Subcutaneous abdominal adipose tissue (tissue), 5 donors: ENCODE results near the gene TCF7L2.
A peak's percentile ranks its signal among the peaks of the same experiment; 100 is the strongest.

Experiments used
- H3K27ac ChIP-seq: one replicate; pipeline ENCODE4 v1.7.0; 2013; ENCODE audit warnings: low read depth, mild to moderate bottlenecking, inconsistent platforms, low read length, moderate library complexity
- H3K27me3 ChIP-seq, 5 donors: one replicate each; pipeline ENCODE4 v1.7.0; 2013; ENCODE audit warnings: low read length in 5 of 5, inconsistent platforms in 1 of 5; ENCODE audit not compliant: control insufficient read depth in 5 of 5, insufficient read depth in 4 of 5
- H3K36me3 ChIP-seq, 5 donors: one replicate each; pipeline ENCODE4 v1.7.0; 2013; ENCODE audit warnings: low read length in 5 of 5; ENCODE audit not compliant: control insufficient read depth in 5 of 5, insufficient read depth in 5 of 5
- H3K4me1 ChIP-seq, 5 donors: one replicate each; pipeline ENCODE4 v1.7.0; 2013; ENCODE audit warnings: low read length in 5 of 5, mild to moderate bottlenecking in 3 of 5, moderate library complexity in 1 of 5; ENCODE audit not compliant: control insufficient read depth in 5 of 5, insufficient read depth in 5 of 5
- H3K4me3 ChIP-seq, 5 donors: one replicate each; pipeline ENCODE4 v1.7.0; 2013; ENCODE audit warnings: low read length in 5 of 5, low read depth in 1 of 5
- H3K9ac ChIP-seq, 5 donors: one replicate each; pipeline ENCODE4 v1.7.0; 2013; ENCODE audit warnings: low read length in 5 of 5, mild to moderate bottlenecking in 4 of 5, moderate library complexity in 3 of 5
- H3K9me3 ChIP-seq, 5 donors: one replicate each; pipeline ENCODE4 v1.7.0; 2013; ENCODE audit warnings: low read length in 5 of 5; ENCODE audit not compliant: control insufficient read depth in 5 of 5
- donor health status: healthy.
- donor health status: healthy.
- donor health status: healthy.
- donor health status: healthy.
- donor health status: healthy.

TCF7L2 gene

GRCh38 chr10:113080925-113081229, 130.8 kb downstream of the TCF7L2 start:
- Histone ChIP-seq H3K4me1 (peaks cover 0 to 18% (median 17%) of the 10 kb centered on the region in 5 donors), H3K9me3 (no peaks in the 10 kb centered on the region), H3K27me3 (no peaks in the 10 kb centered on the region), H3K4me3 (no peak overlapping the region), H3K9ac (no peak overlapping the region), H3K36me3 (peaks cover 0 to 15% (median 3%) of the 10 kb centered on the region in 5 donors), H3K27ac (peak overlapping the region; percentile 8)

DNA sequence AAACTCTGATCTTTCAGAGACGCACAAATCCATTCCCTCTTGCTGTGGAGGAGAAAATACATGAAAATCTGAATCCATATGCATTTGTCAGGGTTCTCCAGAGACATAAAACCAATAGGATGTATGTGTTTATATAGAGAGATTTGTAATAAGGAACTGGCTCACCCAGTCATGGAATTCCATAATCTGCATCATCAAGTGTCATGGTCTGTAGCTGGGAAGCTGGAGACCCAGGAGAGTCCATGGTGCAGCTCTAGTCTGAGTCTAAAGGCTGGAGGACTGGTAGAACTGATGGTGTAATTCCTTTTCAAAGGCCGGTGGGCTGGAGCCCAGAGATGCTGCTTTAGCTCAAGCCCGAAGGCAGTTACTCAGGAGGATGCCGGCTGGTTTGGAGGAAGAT, 134.0 kb downstream of the TCF7L2 start:
- Histone ChIP-seq H3K4me3 (no peak overlapping the region), H3K4me1 (peaks cover 7 to 31% (median 29%) of the 10 kb centered on the region in 5 donors), H3K9ac (no peak overlapping the region), H3K36me3 (peaks cover 0 to 12% (median 2%) of the 10 kb centered on the region in 5 donors), H3K9me3 (no peaks in the 10 kb centered on the region), H3K27ac (peak overlapping the region; percentile 84), H3K27me3 (no peaks in the 10 kb centered on the region)

DNA sequence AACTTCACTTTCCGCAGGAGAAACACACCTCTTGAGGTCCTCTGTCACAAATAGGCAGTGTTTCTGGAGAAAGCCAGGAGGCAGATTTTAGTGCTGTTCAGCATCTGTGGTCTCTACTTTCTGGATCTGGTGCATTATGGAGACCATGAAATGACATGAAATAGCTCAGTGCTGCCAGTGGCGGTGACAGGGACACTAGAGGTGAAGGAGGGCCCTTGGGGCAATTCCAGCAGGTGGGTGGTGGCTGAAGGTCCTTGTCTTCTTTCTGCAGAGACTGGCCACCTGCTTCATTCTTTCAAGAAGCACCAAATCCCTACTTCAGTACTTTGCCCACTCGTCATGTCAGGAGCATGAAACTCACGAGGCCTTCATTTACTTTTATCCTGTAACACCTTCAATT, 135.7 kb downstream of the TCF7L2 start:
- no peak overlapping the region for H3K9ac ChIP-seq
- peaks cover 0 to 16% (median 3%) of the 10 kb centered on the region in 5 donors for H3K36me3 ChIP-seq
- peaks cover 9 to 29% (median 24%) of the 10 kb centered on the region in 5 donors for H3K4me1 ChIP-seq
- no peaks in the 10 kb centered on the region for H3K27me3 ChIP-seq
- H3K9me3 ChIP-seq: no peaks in the 10 kb centered on the region
- H3K27ac ChIP-seq: peak overlapping the region; percentile 84
- no peak overlapping the region for H3K4me3 ChIP-seq

DNA sequence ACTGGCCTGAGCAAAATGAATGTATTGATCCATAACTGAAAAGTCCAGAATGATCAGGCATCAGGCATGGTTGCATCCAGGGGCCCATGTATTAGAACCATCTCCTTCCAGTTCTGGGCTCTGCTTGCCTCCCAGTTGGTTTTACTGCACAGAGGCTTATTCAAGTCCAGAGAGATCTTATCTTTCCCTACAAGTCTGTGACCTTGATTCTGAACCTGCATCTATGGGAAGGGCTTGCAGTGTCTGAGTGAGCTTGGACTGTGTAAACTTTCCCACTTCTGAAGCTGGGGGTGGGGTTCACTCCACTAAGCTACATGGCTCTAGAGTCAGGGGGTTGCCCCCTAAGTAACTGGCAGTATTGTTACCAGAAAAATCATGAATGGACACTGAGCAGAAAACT, 136.2 kb downstream of the TCF7L2 start:
- Histone ChIP-seq H3K9ac (no peak overlapping the region), H3K27ac (peak overlapping the region; percentile 84), H3K9me3 (no peaks in the 10 kb centered on the region)

GRCh38 chr10:113087165-113088029, 137.3 kb downstream of the TCF7L2 start:
- no peak overlapping the region for H3K4me3 ChIP-seq
- H3K27ac ChIP-seq: peak overlapping the region; percentile 84
- H3K9ac ChIP-seq: peak overlapping the region in 2 of 5 donors; percentile 13 to 49
- H3K4me1 ChIP-seq: peaks cover 9 to 27% (median 18%) of the 10 kb centered on the region in 5 donors
- peaks cover 0 to 26% (median 6%) of the 10 kb centered on the region in 5 donors for H3K36me3 ChIP-seq
- H3K27me3 ChIP-seq: no peaks in the 10 kb centered on the region
- no peaks in the 10 kb centered on the region for H3K9me3 ChIP-seq

More for the DNA sequence above, 136.2 kb downstream of the TCF7L2 start:
- Histone ChIP-seq H3K4me3 (no peak overlapping the region), H3K4me1 (peaks cover 9 to 24% (median 19%) of the 10 kb centered on the region in 5 donors), H3K36me3 (peaks cover 0 to 16% (median 3%) of the 10 kb centered on the region in 5 donors), H3K27me3 (no peaks in the 10 kb centered on the region)

- Histone ChIP-seq H3K36me3 (peaks cover 0 to 21% (median 5%) of the 10 kb centered on the region in 5 donors), H3K27me3 (no peaks in the 10 kb centered on the region), H3K9ac (no peak overlapping the region), H3K27ac (peak overlapping the region; percentile 84), H3K4me3 (no peak overlapping the region), H3K4me1 (peaks cover 14 to 35% (median 26%) of the 10 kb centered on the region in 5 donors), H3K9me3 (no peaks in the 10 kb centered on the region)
Measured at GRCh38 chr10:113088194-113088593, 138.1 kb downstream of the TCF7L2 start.

DNA sequence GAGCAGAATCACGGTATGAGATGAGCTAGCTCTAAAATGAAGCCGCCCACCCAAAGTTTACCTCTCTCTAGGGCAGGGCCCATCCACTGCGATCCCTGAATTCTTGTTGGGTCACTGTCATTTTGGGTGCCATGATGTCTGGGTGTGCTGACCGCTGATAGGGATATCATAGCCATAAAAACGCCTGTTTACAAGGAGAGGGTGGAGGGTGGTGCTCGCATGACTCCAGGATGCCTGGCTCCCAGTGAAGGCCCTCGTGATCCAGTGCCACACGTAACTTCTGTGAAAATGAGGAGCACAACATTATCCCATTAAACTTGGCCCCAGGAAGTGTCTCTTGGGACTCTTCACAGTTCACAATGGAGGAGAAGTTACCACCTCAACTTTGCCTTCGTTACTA, 139.5 kb downstream of the TCF7L2 start:
- H3K36me3 ChIP-seq: peaks cover 0 to 18% (median 5%) of the 10 kb centered on the region in 5 donors
- H3K4me1 ChIP-seq: peaks cover 14 to 42% (median 36%) of the 10 kb centered on the region in 5 donors
- H3K9ac ChIP-seq: peak overlapping the region in 1 of 5 donors; percentile 13
- peak overlapping the region; percentile 84 for H3K27ac ChIP-seq
- no peak overlapping the region for H3K4me3 ChIP-seq
- no peaks in the 10 kb centered on the region for H3K27me3 ChIP-seq
- H3K9me3 ChIP-seq: no peaks in the 10 kb centered on the region

DNA sequence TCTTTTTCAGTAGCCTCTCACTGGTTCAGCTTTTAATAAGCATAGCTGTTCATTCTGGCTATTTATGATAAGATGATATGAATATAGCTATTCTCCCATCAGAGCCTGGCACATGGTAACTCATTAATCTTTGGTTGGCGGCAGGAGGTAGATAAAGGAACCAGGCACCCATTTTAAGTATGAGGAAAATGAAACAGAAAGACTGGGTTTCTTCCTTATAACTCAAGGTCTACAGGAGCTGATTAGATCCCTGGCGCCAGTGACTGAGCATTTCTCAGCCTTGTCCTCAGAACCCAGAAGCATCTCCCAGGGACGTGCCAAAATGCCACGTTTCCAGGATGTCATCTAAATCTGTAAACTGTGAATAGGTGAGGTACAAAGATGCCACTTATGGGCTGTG, 141.9 kb downstream of the TCF7L2 start:
- H3K9ac ChIP-seq: no peak overlapping the region
- no peak overlapping the region for H3K4me3 ChIP-seq
- H3K27me3 ChIP-seq: no peaks in the 10 kb centered on the region
- H3K4me1 ChIP-seq: peaks cover 15 to 59% (median 53%) of the 10 kb centered on the region in 5 donors
- H3K9me3 ChIP-seq: no peaks in the 10 kb centered on the region
- H3K36me3 ChIP-seq: peaks cover 0 to 20% (median 4%) of the 10 kb centered on the region in 5 donors
- H3K27ac ChIP-seq: peak overlapping the region; percentile 69

GRCh38 chr10:113093188-113094113, 143.4 kb downstream of the TCF7L2 start:
- Histone ChIP-seq H3K27ac (peak overlapping the region; percentile 69), H3K4me1 (peaks cover 11 to 52% (median 46%) of the 10 kb centered on the region in 5 donors), H3K9me3 (no peaks in the 10 kb centered on the region), H3K4me3 (no peak overlapping the region), H3K9ac (no peak overlapping the region), H3K36me3 (peaks cover 0 to 21% (median 4%) of the 10 kb centered on the region in 5 donors), H3K27me3 (no peaks in the 10 kb centered on the region)
